Esophagus (tissue), 2 donors: ENCODE results near the gene IL13. TPM values are rescaled to one million over a fixed set of nuclear protein-coding genes. Genes with fewer than 3 reads are reported as not detected.

Experiments used
- H3K27ac ChIP-seq, 2 donors: one replicate each; pipeline ENCODE4 v1.5.1; 2013; ENCODE audit warnings: low read depth in 2 of 2, mild to moderate bottlenecking in 2 of 2, inconsistent platforms in 1 of 2, low read length in 1 of 2, moderate library complexity in 1 of 2
- H3K27me3 ChIP-seq, 2 donors: one replicate each; pipeline ENCODE4 v1.6.1; 2013; ENCODE audit warnings: low read length in 2 of 2, control low read depth in 1 of 2, mild to moderate bottlenecking in 1 of 2; ENCODE audit not compliant: insufficient read depth in 2 of 2, control insufficient read depth in 1 of 2
- H3K36me3 ChIP-seq, 2 donors: one replicate each; pipeline ENCODE4 v1.6.1; 2013; ENCODE audit warnings: low read length in 1 of 2; ENCODE audit not compliant: control insufficient read depth in 2 of 2, insufficient read depth in 2 of 2
- H3K4me1 ChIP-seq, 2 donors: one replicate each; pipeline ENCODE4 v1.6.1; 2013; ENCODE audit warnings: low read length in 1 of 2; ENCODE audit not compliant: control insufficient read depth in 2 of 2, insufficient read depth in 2 of 2
- H3K4me3 ChIP-seq, 2 donors: one replicate each; pipeline ENCODE4 v1.5.1; 2013; ENCODE audit warnings: low read length in 2 of 2, mild to moderate bottlenecking in 2 of 2, low read depth in 1 of 2, moderate library complexity in 1 of 2
- H3K9me3 ChIP-seq, 2 donors: one replicate each; pipeline ENCODE4 v1.6.1; 2013; ENCODE audit warnings: mild to moderate bottlenecking in 2 of 2, low read depth in 1 of 2, low read length in 1 of 2, moderate library complexity in 1 of 2; ENCODE audit not compliant: control insufficient read depth in 2 of 2, insufficient read depth in 1 of 2
- WGBS, 2 donors: extraction: QIAGEN DNeasy Blood & Tissue Kit; methylation state at CpG; one replicate each; pipeline ENCODE4 v1.1.7; 2013; 5-methylcytosine and 5-hydroxymethylcytosine counted together
- polyA plus RNA-seq, 2 donors: library from polyadenylated mRNA; stranded (reverse); fragments of 200-250 nt; gene quantifications; one replicate each; pipeline ENCODE4 v1.2.3, GENCODE V29; 2013
- donor health status: healthy with polysubstance abuse.
- donor health status: Bipolar disorder and iron deficiency.

IL13 gene
- polyA plus RNA-seq, 2 donors = not detected

GRCh38 chr5:132678735-132679134 is 20.8 kb downstream of the IL13 start:
- Histone ChIP-seq H3K9me3 (no peaks in the 10 kb centered on the region), H3K27me3 (no peaks in the 10 kb centered on the region), H3K4me3 (no peak overlapping the region), H3K27ac (no peak overlapping the region), H3K36me3 (no peaks in the 10 kb centered on the region), H3K4me1 (peaks cover 0 to 5% of the 10 kb centered on the region in 2 donors)
- WGBS, 2 donors = 94 to 100% methylated on average over 1 of the region's 1 CpG

GRCh38 chr5:132679166-132679565 is 21.2 kb downstream of the IL13 start:
- 92 to 94% methylated on average over 7 of the region's 7 CpGs for WGBS, 2 donors
- Histone ChIP-seq H3K4me3 (no peak overlapping the region), H3K4me1 (peaks cover 0 to 2% of the 10 kb centered on the region in 2 donors)

GRCh38 chr5:132679717-132680380 is 21.9 kb downstream of the IL13 start:
- WGBS, 2 donors = 96% methylated on average over 15 of the region's 15 CpGs
- no peaks in the 10 kb centered on the region for H3K9me3 ChIP-seq
- no peak overlapping the region for H3K27ac ChIP-seq
- H3K4me3 ChIP-seq = no peak overlapping the region
- H3K27me3 ChIP-seq = no peaks in the 10 kb centered on the region
- H3K4me1 ChIP-seq = no peaks in the 10 kb centered on the region
- no peaks in the 10 kb centered on the region for H3K36me3 ChIP-seq

More at GRCh38 chr5:132679166-132679565, 21.2 kb downstream of the IL13 start:
- H3K36me3 ChIP-seq = no peaks in the 10 kb centered on the region
- no peaks in the 10 kb centered on the region for H3K9me3 ChIP-seq
- no peak overlapping the region for H3K27ac ChIP-seq
- no peaks in the 10 kb centered on the region for H3K27me3 ChIP-seq

GRCh38 chr5:132680780-132681475 is 23.0 kb downstream of the IL13 start:
- H3K4me3 ChIP-seq = no peak overlapping the region
- H3K27me3 ChIP-seq = no peaks in the 10 kb centered on the region
- H3K27ac ChIP-seq = no peak overlapping the region
- no peaks in the 10 kb centered on the region for H3K4me1 ChIP-seq
- 87 to 95% methylated on average over 8 of the region's 8 CpGs for WGBS, 2 donors
- no peaks in the 10 kb centered on the region for H3K9me3 ChIP-seq
- H3K36me3 ChIP-seq = no peaks in the 10 kb centered on the region

DNA sequence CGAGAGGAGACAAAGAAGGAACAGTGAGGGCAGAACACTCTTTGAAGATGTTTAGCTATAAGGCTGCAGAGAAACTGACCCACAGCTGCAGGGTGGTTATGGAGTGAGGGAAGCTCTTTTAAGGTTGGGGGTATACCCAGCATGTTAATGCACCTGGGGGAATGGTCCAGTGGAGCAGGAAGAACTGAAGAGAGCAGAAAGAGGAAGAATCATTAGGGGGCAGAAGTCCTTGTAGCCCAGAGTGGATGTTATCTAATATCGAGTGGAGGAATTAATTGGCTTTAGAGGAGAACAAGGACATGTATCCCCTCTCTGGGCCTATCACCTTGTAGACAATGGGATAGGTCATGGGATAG is 23.5 kb downstream of the IL13 start:
- Histone ChIP-seq H3K27me3 (no peaks in the 10 kb centered on the region), H3K27ac (no peak overlapping the region), H3K4me3 (no peak overlapping the region), H3K36me3 (no peaks in the 10 kb centered on the region), H3K4me1 (no peaks in the 10 kb centered on the region), H3K9me3 (no peaks in the 10 kb centered on the region)
- 86 to 91% methylated on average over 2 of the region's 2 CpGs for WGBS, 2 donors

GRCh38 chr5:132681983-132682382 is 24.0 kb downstream of the IL13 start:
- Histone ChIP-seq H3K27me3 (no peaks in the 10 kb centered on the region), H3K27ac (no peak overlapping the region), H3K4me1 (no peaks in the 10 kb centered on the region), H3K9me3 (no peaks in the 10 kb centered on the region), H3K4me3 (no peak overlapping the region), H3K36me3 (no peaks in the 10 kb centered on the region)
- 92% methylated on average over 4 of the region's 4 CpGs for WGBS, 2 donors

DNA sequence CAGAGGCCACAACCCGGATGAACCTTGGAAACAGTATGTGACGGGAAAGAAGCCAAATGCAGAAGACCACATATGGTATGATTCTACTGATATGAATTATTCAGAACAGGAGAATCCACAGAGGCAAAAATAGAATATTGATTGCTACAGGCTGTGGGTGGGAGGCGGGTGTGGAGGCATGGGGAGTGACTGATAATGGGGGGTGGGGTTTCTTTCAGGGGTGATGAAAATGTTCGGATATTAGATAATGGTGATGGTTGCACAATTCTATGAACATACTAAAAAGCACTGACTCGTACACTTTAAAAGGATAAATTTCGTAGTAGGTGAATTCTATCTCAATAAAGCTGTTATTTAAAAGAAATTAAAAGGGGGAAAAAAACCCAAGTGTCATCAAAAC is 26.5 kb downstream of the IL13 start:
- H3K4me1 ChIP-seq = no peaks in the 10 kb centered on the region
- H3K36me3 ChIP-seq = no peaks in the 10 kb centered on the region
- no peaks in the 10 kb centered on the region for H3K27me3 ChIP-seq
- WGBS, 2 donors = 85 to 87% methylated on average over 6 of the region's 6 CpGs
- H3K27ac ChIP-seq = no peak overlapping the region
- no peaks in the 10 kb centered on the region for H3K9me3 ChIP-seq
- no peak overlapping the region for H3K4me3 ChIP-seq

DNA sequence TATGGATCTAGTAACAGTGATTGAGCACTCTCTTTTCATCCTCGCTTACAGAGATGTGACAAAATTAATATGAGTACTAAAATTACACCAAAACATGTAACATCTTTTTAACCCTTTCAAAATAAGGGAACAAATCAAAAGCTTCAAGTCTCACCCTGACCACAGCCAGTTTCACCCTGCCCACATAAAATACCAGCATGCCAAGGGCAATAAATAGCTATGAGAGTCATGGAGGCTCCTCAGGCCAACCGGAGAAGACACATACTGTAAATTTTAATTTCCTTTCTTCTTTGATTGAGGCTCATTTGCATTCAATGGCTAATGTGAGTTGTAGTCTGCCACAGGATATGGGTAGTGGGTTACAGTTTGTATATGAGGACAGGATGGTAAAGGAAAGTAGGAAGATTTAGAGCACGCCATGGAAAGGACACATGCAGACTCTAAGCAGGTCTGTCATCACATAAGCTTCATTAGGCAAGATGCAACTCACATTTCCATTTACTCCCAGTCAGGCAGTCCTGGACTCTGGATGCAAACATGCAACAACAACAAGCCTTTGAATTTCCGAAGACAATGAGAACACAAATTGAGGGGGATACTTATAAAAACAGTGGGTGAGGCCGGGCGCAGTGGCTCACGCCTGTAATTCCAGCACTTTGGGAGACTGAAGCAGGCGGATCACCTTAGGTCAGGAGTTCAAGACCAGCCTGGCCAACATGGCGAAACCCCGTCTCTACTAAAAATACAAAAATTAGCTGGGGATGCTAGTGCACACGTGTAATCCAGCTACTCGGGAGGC is 27.1 kb downstream of the IL13 start:
- Histone ChIP-seq H3K27me3 (no peaks in the 10 kb centered on the region), H3K36me3 (no peaks in the 10 kb centered on the region), H3K9me3 (no peaks in the 10 kb centered on the region), H3K4me3 (no peak overlapping the region), H3K4me1 (no peaks in the 10 kb centered on the region), H3K27ac (no peak overlapping the region)
- WGBS, 2 donors = 90 to 91% methylated on average over 12 of the region's 12 CpGs

DNA sequence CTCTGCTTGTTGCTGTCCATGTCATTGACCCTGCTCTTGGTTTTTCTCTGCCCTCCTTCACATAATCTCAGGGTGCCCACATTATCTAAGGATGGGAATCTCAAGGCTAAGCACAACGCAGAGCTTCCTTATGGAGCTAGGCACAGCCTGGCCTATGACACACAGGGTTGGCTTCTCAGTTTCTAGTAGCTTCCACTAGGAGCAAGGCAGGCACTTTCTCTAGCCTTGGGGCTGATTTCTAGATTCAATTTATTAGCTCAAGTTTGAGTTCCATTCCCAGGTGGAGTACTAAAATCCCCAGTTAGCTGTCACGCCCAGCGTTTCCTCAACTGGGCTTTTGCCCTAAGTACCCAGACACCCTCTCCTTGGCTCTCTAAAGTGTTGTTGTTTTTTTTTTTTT is 28.2 kb downstream of the IL13 start:
- WGBS, 2 donors = 94 to 98% methylated on average over 3 of the region's 3 CpGs
- no peak overlapping the region for H3K27ac ChIP-seq
- H3K4me1 ChIP-seq = no peaks in the 10 kb centered on the region
- no peaks in the 10 kb centered on the region for H3K36me3 ChIP-seq
- no peaks in the 10 kb centered on the region for H3K9me3 ChIP-seq
- H3K27me3 ChIP-seq = no peaks in the 10 kb centered on the region
- no peak overlapping the region for H3K4me3 ChIP-seq
